GM23338 (cell line): Measurements from ENCODE around the gene SLC9A3.

Experiments used
- CTCF ChIP-seq, 2 experiments: fragments of 200-600 bp in 1 of 2; sonication (generic) in 1 of 2; conservative IDR thresholded peaks; 2 replicates each; pipeline versions ENCODE4 v1.5.1 to v1.6.1; 2016 to 2017; ENCODE audit warnings: antibody characterized with exemption in 2 of 2, low read depth in 2 of 2, mild to moderate bottlenecking in 2 of 2, moderate library complexity in 1 of 2
- EZH2 ChIP-seq: fragments of 200-600 bp; sonication (generic); IDR thresholded peaks from one replicate; pipeline ENCODE4 v1.8.0; 2017; ENCODE audit warnings: antibody characterized with exemption, mild to moderate bottlenecking, low read depth; ENCODE audit not compliant: unreplicated experiment
- POLR2AphosphoS5 ChIP-seq: IDR thresholded peaks from 2 replicates; pipeline ENCODE4 v1.6.1; 2016; ENCODE audit warnings: antibody characterized with exemption, low read depth

GRCh38 chr5:561408-561807 is 37.2 kb upstream of the SLC9A3 start:
- TF ChIP-seq CTCF (conservative IDR thresholded peaks at IDR 0.05; ENCODE audit: low read depth in 2 of 2) = no peak
- TF ChIP-seq POLR2AphosphoS5 = no peak
- no peak for TF ChIP-seq EZH2
